ENCODE data around the gene PLA2G4A.

DNA sequence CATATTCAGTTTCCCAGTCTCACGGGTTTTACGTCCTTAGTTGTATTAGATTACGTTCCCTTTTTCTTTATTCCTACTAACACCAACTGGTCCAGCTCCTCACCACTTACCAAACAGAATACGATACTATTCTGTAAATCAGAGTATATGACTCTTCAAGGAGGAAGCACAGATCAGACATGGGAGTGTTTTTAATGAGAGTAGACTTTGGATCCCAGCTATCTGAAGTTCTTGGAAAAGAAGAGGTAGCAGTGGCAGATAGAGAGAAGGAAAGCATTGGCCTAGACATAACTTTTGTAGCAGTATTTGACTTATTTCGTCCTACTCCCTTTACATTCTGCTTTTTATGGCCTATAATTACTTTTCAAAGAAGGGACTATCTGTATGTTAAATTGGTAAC lies 24.1 kb upstream of the PLA2G4A start:
- TF ChIP-seq, protein P1, sequence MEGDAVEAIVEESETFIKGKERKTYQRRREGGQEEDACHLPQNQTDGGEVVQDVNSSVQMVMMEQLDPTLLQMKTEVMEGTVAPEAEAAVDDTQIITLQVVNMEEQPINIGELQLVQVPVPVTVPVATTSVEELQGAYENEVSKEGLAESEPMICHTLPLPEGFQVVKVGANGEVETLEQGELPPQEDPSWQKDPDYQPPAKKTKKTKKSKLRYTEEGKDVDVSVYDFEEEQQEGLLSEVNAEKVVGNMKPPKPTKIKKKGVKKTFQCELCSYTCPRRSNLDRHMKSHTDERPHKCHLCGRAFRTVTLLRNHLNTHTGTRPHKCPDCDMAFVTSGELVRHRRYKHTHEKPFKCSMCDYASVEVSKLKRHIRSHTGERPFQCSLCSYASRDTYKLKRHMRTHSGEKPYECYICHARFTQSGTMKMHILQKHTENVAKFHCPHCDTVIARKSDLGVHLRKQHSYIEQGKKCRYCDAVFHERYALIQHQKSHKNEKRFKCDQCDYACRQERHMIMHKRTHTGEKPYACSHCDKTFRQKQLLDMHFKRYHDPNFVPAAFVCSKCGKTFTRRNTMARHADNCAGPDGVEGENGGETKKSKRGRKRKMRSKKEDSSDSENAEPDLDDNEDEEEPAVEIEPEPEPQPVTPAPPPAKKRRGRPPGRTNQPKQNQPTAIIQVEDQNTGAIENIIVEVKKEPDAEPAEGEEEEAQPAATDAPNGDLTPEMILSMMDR (IDR thresholded peaks at IDR 0.05) = no peak
- TF ChIP-seq POLR2A (IDR thresholded peaks at IDR 0.05) (no peak), POLR2AphosphoS5 (IDR thresholded peaks at IDR 0.05) (no peak)

Data from sigmoid colon (tissue), 4 donors.